ENCODE results near the gene ANKRD13D. TPM values are rescaled to one million over a fixed set of nuclear protein-coding genes. Genes with fewer than 3 reads are reported as not detected.

The ANKRD13D gene
- total RNA-seq, 1 donor from 2014 or later, result 76.0 TPM

DNA sequence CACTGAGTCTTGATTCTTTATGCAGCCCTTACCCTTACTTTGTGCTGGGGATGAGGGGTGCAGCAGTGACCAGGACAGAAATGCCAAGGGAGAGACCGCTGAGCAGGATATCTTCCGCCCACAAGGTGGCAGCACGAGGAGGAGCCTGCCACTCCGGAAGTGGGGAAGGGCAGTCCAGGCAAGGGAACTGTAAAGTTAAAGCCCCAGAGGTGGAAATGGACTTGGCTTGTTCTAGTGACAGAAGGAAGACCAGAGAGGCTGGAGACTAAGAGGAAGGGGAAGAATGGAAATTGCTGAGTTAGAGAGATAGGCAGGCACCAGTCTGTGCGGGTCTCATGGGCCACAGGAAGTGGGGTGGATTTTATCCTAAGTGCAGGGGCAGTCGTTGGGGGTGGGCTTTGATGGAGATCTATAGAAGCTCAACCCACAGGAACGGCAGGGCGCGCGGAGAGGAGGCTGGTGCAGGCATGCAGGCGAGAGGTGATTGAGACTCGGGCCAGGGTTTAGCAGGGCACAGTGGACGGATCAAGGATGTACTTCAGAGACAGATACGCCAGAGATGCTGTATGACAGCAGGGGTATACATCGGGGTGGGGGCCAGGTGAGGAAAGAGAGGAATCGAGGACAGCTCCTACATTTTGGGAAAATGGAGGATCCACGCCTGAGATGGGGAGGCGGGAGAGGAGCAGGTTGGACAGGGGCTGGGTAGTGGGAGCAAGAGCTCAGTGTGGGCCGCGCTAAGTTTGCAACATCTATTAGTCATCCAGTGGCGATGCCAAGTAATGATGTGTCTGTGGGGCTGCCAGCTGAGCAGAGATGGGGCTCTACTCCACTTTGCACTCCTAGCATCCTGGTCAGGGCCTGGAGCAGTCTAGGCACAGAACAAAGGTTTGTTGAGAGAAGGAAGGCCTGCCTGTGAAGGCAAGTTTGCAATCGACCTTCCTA, 26.1 kb upstream of the ANKRD13D start:
- peaks cover 18% of the 10 kb centered on the region for H3K4me1 Mint-ChIP-seq (ENCODE audit: low read depth)
- peaks cover under 1% of the 10 kb centered on the region for H3K36me3 Mint-ChIP-seq (ENCODE audit: insufficient read depth)
- H3K27me3 Mint-ChIP-seq, result peaks cover 28% of the 10 kb centered on the region
- TF ChIP-seq, protein P1, sequence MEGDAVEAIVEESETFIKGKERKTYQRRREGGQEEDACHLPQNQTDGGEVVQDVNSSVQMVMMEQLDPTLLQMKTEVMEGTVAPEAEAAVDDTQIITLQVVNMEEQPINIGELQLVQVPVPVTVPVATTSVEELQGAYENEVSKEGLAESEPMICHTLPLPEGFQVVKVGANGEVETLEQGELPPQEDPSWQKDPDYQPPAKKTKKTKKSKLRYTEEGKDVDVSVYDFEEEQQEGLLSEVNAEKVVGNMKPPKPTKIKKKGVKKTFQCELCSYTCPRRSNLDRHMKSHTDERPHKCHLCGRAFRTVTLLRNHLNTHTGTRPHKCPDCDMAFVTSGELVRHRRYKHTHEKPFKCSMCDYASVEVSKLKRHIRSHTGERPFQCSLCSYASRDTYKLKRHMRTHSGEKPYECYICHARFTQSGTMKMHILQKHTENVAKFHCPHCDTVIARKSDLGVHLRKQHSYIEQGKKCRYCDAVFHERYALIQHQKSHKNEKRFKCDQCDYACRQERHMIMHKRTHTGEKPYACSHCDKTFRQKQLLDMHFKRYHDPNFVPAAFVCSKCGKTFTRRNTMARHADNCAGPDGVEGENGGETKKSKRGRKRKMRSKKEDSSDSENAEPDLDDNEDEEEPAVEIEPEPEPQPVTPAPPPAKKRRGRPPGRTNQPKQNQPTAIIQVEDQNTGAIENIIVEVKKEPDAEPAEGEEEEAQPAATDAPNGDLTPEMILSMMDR (IDR thresholded peaks at IDR 0.05; ENCODE audit: unreplicated experiment), result peak; percentile 79
- peak overlapping the region; percentile 43 for H3K4me3 Mint-ChIP-seq (ENCODE audit: low read depth)
- H3K27ac Mint-ChIP-seq, result peak overlapping the region; percentile 84
- peak; percentile 67 for DNase-seq (ENCODE audit: low spot score, unreplicated experiment)
- no peaks in the 10 kb centered on the region for H3K9me3 Mint-ChIP-seq (ENCODE audit: low read depth)

DNA sequence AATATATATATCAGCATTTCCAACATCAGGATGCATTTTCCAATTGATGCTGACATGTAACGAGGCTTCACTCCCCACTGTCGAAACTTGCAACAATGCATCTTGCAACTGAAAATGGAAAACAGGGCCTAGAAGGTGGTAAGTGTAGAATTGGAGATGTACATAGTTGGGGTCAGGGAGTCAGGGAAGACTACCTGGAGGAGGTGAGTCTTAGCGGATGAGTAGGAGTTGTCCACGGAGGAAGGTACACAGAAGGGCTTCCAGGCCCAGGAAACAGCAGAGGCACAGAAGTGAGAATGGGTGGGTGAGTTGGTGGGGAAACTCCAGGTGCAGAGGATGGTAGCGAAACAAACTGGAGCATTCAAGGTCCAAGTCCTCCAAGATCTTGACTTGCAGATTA, 24.8 kb upstream of the ANKRD13D start:
- H3K27ac Mint-ChIP-seq, result no peak overlapping the region
- TF ChIP-seq, protein P1 (IDR thresholded peaks at IDR 0.05; ENCODE audit: unreplicated experiment), result no peak
- H3K27me3 Mint-ChIP-seq, result peaks cover 28% of the 10 kb centered on the region
- peaks cover 19% of the 10 kb centered on the region for H3K4me1 Mint-ChIP-seq (ENCODE audit: low read depth)
- H3K4me3 Mint-ChIP-seq (ENCODE audit: low read depth), result peak overlapping the region; percentile 65
- no peak for DNase-seq (ENCODE audit: low spot score, unreplicated experiment)
- peaks cover 1% of the 10 kb centered on the region for H3K36me3 Mint-ChIP-seq (ENCODE audit: insufficient read depth)
- H3K9me3 Mint-ChIP-seq (ENCODE audit: low read depth), result no peaks in the 10 kb centered on the region

DNA sequence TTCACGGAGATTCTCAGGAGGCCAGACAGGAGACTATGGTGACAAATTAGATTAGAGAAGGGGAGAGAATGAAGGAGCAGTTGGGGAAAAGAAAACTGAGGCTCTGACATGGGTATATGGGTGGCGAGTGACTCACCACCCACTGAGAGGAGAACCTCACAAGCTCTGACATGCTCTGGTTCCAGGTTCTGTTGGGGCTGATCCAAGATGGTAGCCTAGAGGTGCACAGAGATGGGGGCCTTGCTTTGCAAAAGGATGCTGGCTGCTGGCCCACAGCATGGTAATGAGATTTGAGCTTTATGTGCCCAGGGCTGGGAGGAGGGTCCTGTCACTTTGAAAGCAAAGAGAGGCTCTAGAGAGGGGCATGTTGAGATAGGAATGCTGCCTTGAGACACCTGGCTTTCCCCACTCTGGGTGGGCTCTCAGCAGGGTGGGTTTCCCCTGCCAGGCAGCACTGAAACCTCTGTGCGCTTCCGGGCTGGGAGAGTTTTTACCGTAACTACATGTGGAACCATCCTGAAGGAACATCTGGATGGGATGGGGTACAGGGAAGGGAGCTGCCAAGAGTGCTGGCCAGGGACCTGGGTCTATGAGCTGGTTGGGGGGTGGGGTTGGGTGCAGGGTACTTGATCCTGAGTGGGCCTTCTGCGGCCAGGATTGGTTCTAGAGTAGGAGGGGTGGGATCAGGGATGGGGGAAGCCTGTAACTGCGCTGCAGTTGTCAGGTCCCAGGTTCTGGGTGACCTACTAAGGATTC, 24.0 kb upstream of the ANKRD13D start:
- TF ChIP-seq, protein P1 (IDR thresholded peaks at IDR 0.05; ENCODE audit: unreplicated experiment), result no peak
- DNase-seq (ENCODE audit: low spot score, unreplicated experiment), result no peak
- peaks cover 28% of the 10 kb centered on the region for H3K27me3 Mint-ChIP-seq
- H3K9me3 Mint-ChIP-seq (ENCODE audit: low read depth), result no peaks in the 10 kb centered on the region
- H3K27ac Mint-ChIP-seq, result no peak overlapping the region
- peaks cover 1% of the 10 kb centered on the region for H3K36me3 Mint-ChIP-seq (ENCODE audit: insufficient read depth)
- H3K4me3 Mint-ChIP-seq (ENCODE audit: low read depth), result peak overlapping the region; percentile 79
- H3K4me1 Mint-ChIP-seq (ENCODE audit: low read depth), result peaks cover 19% of the 10 kb centered on the region

DNA sequence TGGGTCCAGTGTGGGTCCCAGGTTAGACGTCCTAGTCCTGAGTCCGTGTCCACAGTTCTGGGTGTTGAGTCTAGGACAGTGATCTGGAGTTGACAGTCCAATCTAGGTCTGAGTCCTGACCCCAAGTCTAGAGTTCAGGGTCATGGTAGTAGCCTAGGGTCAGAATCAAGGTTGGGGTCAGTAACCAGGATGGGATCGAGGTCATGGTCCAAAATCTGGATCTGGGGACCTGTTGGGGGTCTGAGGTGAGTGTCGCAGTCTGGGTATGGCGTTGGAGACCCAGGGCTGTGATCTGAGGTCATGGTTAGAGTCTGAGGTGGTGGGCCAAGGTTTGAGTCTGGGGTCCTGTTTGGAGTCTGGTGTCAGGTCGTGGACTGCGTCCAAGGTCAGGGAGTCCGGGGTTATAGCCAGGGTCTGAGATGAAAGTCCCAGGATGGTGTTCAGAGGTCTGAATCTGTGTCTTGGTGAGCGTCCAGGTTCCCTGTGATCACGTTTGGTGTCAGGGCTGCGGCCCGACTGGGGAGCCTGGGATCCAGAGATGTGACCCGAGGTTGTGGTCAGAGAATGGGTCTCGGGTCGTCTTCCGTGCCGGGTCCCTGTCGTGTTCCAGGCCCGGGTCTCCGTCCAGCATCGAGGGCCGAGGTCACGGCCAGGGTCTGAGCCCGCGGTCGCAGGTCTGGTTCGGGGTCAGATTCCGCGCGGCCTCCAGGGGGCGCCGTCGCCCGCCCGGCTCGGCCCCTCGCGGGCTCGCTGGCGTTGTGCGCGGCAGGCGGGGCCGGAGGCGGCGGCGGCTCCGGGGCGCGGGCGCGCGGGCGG, 23.3 kb upstream of the ANKRD13D start:
- H3K36me3 Mint-ChIP-seq (ENCODE audit: insufficient read depth), result peaks cover 1% of the 10 kb centered on the region
- H3K27ac Mint-ChIP-seq, result no peak overlapping the region
- H3K27me3 Mint-ChIP-seq, result peaks cover 24% of the 10 kb centered on the region
- peak overlapping the region; percentile 79 for H3K4me3 Mint-ChIP-seq (ENCODE audit: low read depth)
- peak; percentile 83 for DNase-seq (ENCODE audit: low spot score, unreplicated experiment)
- H3K4me1 Mint-ChIP-seq (ENCODE audit: low read depth), result peaks cover 25% of the 10 kb centered on the region
- H3K9me3 Mint-ChIP-seq (ENCODE audit: low read depth), result no peaks in the 10 kb centered on the region
- TF ChIP-seq, protein P1 (IDR thresholded peaks at IDR 0.05; ENCODE audit: unreplicated experiment), result peak; percentile 74

Data from progenitor cell of endocrine pancreas (in vitro differentiated cells).